ENCODE results near the gene NEU4.
"Not testable (repeated sequence)": the region's sequence is repeated elsewhere in the genome, so short reads cannot be mapped to it uniquely, and the experiment has no call there.

Gene NEU4

GRCh38 chr2:241796610-241797138, 12.3 kb upstream of the NEU4 start:
- in situ Hi-C loops (cut with HindIII; ENCODE audit: low pct_ligation_motif_present, low pct_unique_long_range_greater_than_20kb, low sequenced_read_pairs) = no loop called here
- DNase-seq = no peak

DNA sequence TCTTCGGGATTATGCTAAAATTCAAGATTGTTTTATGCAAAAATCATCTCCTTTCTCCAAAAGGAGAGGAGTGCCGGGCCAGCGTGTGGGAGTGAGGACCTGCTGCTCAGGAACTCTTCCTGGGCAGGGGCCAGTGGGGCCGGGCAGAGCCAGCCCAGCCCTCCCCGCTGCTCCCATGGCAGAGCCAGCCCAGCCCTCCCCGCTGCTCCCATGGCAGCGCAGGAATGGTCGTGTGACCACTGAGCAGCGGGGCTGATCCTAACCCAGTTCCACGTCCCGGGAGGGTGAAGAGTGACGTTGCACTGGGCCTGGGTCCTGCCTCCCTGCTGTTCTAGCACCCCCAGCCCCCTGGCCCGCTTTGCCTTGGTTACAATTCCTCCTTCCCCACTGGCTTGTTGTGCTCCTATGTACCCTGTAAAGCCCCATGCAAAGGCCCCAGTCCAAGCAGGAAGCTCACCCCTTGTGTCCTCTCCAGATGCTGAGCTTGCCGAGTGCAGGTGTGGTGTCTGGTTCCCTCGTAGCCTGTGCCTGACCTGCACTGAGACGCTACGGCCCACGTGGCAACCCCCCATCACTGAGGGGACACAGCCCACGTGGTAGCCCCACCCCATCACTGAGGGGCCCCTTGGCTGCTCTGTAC, 11.4 kb upstream of the NEU4 start:
- in situ Hi-C loops (cut with HindIII; ENCODE audit: low pct_ligation_motif_present, low pct_unique_long_range_greater_than_20kb, low sequenced_read_pairs) = no loop called here
- no peak for DNase-seq

DNA sequence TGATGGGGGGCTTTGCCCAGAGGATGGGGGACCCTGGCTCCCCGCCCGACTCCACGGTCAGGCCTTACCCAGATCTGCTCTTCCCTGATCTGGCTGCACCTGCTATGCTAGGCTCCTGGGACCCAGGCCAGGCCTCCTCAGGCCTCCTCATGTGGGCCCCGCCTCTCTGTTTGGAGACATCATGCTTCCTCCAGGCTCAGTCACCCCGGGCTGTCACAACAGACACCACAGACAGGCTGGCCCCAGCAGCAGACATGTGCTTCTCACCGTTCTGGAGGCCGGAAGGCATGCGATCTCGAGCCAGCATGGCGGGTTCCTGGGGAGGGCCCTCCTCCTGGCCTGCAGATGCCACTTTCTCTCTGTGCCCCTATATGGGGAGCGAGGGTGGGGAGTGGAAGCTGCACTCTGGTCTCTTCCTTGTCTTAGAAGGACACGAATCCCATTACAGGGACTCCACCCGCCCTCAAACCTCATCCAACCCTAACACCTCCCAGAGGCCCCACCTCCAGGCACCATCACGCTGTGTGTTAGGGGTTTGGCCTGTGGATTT, 10.8 kb upstream of the NEU4 start:
- DNase-seq = no peak
- in situ Hi-C loops (cut with HindIII; ENCODE audit: low pct_ligation_motif_present, low pct_unique_long_range_greater_than_20kb, low sequenced_read_pairs) = no loop called here

GRCh38 chr2:241798631-241799521, 10.1 kb upstream of the NEU4 start:
- in situ Hi-C loops (cut with HindIII; ENCODE audit: low pct_ligation_motif_present, low pct_unique_long_range_greater_than_20kb, low sequenced_read_pairs) = no loop called here
- DNase-seq = no peak

GRCh38 chr2:241799522-241800197, 9.3 kb upstream of the NEU4 start:
- in situ Hi-C loops (cut with HindIII; ENCODE audit: low pct_ligation_motif_present, low pct_unique_long_range_greater_than_20kb, low sequenced_read_pairs) = no loop called here
- DNase-seq = no peak

DNA sequence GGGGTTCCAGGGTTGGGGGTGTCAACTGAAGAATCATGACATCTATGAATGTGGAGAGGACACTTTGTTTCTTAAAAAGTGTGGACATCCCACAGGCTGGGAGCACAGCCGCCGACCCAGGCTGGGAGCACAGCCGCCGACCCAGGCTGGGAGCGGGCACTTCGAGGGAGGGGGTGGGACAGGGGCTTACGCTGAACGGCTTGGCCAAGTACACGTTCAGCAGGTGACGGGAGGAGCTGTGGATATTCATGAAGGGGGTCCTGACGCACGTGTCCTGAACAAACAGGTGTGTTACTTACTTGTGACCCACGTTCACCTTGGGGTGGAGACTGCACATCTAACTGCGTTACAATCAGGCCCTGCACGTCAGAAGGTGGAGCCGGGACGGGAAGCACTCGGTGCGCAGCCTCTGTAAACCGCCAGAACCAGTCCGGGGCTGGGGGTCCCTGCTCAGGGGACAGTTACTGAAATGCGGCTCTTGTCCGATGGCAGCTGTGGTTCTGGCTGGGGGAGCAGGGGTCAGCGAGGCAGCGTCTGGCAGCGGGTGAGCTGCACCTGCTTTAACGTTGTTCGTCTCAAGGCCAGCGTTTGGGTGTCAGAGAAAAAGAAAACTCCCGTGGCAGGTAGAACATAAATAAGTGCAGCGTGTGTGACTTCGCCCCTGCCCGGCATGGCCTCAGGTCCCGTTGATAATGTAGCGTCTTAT, 8.6 kb upstream of the NEU4 start:
- in situ Hi-C loops (cut with HindIII; ENCODE audit: low pct_ligation_motif_present, low pct_unique_long_range_greater_than_20kb, low sequenced_read_pairs); DNase-seq: not testable (repeated sequence)

- DNase-seq = no peak
- in situ Hi-C loops (cut with HindIII; ENCODE audit: low pct_ligation_motif_present, low pct_unique_long_range_greater_than_20kb, low sequenced_read_pairs) = no loop called here
Measured at GRCh38 chr2:241801611-241802420, 7.2 kb upstream of the NEU4 start.

DNA sequence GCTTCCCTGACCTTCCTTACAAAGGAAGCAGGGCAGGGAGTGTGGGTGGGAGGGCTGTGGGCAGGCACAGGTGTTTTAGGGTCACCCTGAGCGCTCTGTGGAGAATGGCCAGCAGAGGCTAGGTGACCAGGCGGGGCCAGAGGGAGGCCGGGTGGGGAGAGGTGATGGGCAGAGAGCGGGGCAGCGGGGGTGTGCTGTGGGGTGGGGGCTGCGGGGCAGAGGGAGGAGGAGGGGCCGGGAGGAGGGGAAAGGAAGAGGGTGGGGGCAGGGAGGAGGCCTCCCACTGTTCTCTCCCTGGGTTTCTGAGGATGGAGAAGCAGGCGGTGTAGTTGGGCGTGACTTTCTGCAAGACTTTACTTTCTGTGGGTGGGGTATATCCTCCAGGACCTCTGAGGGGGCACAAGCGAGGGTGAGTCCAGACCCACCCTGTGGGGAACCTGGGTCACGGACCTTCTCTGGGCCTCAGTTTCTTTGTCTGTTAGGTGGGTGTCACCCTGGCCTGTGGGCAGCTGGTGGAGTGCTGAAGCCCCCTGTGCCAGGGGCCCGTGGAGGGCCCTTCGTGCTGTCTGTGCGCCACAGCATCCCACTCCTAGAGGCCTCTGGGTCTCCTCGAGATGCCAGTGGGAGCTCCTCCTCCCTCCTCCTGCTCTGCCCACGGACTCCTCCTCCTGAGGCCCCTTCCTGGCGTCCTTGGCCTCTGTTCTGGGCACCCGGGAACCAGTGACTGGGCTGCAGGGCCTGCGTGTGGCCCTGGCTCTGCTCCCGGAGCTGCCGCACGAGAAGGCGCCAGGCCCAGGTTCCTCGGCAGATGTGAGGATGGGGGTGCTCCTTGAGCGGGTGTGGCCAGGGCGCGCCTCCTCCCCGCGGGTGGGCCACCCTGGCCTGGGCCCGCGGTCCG, 6.3 kb upstream of the NEU4 start:
- no peak for DNase-seq
- in situ Hi-C loops (cut with HindIII; ENCODE audit: low pct_ligation_motif_present, low pct_unique_long_range_greater_than_20kb, low sequenced_read_pairs) = no loop called here

DNA sequence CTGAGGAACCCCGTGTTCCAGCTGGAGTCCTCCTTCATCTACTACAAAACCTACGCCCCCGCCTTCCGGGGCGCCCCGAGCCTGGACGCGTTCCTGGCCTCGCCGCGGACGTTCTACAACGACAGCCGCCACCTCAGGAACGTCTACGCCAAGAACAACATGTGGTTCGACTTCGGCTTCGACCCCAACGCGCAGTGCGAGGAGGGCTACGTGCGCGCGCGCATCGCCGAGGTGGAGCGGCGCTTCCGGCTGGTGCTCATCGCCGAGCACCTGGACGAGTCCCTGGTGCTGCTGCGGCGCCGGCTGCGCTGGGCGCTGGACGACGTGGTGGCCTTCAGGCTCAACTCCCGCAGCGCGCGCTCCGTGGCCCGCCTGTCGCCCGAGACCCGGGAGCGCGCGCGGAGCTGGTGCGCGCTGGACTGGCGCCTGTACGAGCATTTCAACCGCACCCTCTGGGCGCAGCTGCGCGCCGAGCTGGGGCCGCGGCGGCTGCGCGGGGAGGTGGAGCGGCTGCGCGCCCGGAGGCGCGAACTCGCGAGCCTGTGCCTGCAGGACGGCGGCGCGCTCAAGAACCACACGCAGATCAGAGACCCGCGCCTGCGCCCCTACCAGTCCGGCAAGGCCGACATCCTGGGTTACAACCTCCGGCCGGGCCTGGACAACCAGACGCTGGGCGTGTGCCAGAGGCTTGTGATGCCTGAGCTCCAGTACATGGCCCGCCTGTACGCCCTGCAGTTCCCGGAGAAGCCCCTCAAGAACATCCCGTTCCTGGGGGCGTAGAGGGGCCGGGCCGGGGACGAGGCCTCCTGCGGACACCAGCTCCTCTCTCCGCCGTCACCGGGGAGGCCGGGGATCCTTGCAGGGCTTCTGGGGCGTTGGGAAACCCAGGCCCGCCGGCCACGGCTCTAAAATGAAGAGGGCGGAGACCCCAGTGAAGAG, 5.3 kb upstream of the NEU4 start:
- peak; percentile 25 for DNase-seq
- in situ Hi-C loops (cut with HindIII; ENCODE audit: low pct_ligation_motif_present, low pct_unique_long_range_greater_than_20kb, low sequenced_read_pairs) = no loop called here

DNA sequence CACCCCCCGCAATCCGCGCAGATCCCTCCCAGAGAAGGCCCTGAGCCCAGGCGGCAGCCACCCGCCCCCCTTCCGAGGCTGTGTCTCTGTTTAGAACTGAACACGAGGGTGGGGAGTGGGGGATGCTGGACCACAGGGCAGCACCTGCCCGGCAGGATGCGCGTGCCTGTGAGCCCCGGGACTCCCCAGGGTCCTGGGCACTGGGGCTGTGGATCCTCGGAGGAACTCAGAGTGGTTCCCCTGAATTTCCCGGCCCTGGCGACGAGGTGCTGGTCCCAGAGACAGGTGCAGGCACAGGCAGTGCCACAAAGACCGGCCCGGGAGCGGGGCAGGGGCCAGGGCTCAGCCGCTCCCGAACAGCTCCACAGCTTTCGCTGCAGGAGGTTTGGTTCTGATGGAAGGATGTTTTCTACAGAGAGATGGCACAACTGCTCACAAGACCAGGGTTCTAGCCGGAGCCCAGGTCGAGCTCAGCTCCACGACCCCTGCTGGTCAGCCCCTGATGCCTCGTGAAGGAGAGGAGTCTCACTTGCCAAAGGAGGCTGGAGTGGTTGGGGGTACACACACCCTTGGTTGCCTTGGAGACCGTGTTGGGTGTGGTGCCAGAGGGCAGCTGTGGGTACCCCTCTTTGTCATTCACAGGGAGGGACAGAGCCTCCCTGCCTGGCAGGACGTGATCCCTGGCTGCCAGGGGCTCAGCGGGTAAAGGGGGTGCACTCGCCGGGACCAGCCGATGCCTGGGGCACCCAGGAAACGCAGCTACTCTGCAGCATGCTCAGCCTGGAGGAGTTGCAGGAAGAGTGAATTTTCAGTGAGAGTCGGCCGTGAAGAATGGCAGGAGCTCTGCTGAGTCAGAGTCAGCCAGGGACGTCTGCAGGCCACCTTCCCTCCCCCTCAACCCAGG, 4.4 kb upstream of the NEU4 start:
- in situ Hi-C loops (cut with HindIII; ENCODE audit: low pct_ligation_motif_present, low pct_unique_long_range_greater_than_20kb, low sequenced_read_pairs) = no loop called here
- no peak for DNase-seq

DNA sequence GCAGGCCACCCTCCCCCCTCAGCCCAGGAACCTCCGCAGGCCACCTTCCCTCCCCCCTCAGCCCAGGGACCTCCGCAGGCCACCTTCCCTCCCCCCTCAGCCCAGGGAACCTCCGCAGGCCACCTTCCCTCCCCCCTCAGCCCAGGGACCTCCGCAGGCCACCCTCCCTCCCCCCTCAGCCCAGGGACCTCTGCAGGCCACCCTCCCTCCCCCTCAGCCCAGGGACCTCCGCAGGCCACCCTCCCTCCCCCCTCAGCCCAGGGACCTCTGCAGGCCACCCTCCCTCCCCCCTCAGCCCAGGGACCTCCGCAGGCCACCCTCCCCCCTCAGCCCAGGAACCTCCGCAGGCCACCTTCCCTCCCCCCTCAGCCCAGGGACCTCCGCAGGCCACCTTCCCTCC, 2.8 kb upstream of the NEU4 start:
- DNase-seq; in situ Hi-C loops (cut with HindIII; ENCODE audit: low pct_ligation_motif_present, low pct_unique_long_range_greater_than_20kb, low sequenced_read_pairs): not testable (repeated sequence)

- DNase-seq = no peak
- in situ Hi-C loops (cut with HindIII; ENCODE audit: low pct_ligation_motif_present, low pct_unique_long_range_greater_than_20kb, low sequenced_read_pairs) = no loop called here
Measured at GRCh38 chr2:241808051-241808720, 807 bp upstream of the NEU4 start.

- DNase-seq = no peak
- in situ Hi-C loops (cut with HindIII; ENCODE audit: low pct_ligation_motif_present, low pct_unique_long_range_greater_than_20kb, low sequenced_read_pairs) = no loop called here
Measured at GRCh38 chr2:241809383-241810306, 652 bp downstream of the NEU4 start.
